ENCODE data around the gene PHF21A.

Gene PHF21A

DNA sequence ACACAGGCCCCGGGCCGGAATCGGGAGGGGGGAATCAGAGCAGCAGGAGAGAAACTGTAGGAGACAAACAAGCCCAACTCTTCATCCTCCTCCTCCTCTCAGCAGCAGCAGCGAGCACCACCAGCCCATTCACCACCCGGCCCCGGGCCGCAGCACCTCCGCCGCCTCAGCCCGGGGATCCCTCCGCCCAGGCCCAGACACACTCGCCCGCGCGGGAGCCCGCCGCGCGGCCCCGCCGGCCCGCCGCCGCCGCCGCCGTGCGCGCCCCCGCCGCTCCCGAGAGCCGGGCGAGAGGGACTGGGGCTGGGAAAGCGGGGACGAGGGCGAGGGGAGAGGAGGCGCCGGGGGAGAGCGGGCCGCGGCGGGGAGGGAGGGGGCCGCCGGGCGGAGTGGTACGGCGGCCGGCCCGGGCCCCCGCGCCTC lies at the start of gene PHF21A:
Gene PHF21A (minus strand): TSS at position 154 of the 423 bp plus-strand sequence. CDS start 37,235 bp downstream, outside the sequence.
- peak; percentile 66 for DNase-seq (ENCODE audit: low read depth)

DNA sequence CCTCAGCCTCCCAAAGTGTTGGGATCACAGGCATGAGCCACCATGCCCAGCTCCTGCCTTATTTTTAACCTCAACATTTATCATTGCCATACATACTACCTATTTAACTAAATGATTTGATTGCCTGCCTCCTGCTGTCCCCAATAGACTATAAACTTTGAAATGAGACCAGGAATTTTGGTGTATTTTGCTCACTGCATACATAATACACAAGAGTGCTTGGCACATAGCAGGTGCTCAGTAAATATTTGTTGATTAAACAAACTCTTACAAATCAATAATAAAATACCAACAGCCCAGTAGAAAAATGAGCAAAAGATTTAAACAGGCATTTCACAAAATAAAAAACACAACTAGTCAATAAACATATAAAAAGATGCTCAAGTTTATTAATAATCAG lies 49.5 kb upstream of the PHF21A start:
- DNase-seq (ENCODE audit: low read depth): no peak

DNA sequence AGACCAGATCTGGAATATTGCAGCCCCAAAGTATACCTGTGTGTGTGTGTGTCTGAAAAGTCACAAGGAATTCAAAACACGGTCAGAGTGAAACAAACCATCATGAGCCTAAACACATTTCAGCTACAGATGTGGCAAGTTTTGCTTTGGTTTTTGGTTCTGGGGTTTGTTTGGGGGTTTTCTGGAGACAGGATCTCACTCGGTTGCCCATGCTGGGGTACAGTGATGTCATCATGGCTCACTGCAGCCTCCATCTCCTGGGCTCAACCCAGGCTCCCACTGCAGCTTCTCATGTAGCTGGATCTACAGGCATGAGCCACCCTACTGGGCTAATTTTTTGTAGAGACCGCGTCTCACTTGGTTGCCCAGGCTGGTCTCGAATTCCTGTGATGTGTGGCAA lies 41.4 kb upstream of the PHF21A start:
- DNase-seq (ENCODE audit: low read depth): no peak

DNA sequence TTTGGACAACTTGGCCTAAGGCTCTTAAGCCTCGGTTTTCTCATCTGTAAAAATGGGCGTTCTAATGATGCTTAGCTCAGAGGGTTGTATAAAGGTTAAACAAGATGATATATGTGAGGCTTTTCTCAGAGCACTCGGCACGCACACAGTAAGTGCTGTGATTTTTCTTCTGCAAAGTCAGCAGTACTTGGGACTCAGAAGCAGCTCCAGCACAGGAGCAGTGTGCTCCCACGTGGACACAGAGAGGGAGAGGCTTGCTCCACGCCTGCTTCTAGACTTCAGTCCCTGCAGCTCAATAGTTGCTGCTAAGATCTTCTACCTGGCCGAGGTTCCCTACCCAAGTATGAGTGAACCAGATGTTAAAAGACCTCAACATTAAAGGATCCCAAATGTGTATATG lies 39.9 kb upstream of the PHF21A start:
- DNase-seq (ENCODE audit: low read depth): no peak

DNA sequence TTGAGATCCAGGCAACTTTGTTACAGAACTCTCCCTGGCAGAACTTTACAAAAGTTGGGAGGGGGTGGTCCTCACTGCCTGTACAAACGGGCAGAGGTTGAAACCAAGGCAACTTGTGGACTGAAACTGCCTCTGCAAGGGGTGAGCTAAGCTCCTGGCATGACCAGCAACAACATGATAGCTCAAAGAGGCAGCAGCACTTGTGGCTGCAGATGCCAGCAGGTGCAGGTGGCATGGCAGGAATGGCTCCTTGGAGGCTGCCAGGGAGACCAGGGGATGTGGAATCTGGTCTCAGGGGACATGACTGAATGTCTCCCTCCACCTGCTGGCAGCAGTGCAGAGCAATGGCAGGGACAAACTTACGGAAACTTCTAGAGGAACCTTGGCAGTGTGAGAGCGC lies 38.8 kb upstream of the PHF21A start:
- no peak for DNase-seq (ENCODE audit: low read depth)

DNA sequence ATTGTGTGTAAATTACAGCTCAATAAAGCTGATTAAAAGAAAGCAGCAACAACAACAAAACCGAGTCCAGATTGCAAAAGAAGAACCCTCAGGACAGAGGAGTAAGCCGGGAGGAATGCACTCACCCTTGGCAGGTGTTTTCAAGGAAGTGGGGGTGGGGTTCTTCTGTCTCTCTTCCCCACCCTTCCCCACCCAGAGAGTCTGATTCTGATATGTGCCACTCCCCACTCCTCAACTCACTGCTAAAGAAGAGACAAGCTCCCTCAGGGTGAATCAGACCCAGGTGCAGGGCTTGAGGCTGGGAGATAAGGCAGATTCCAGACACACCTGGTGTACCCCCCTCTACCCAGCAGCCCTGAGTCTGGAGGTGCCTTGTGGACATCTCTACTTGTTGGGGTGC lies 38.4 kb upstream of the PHF21A start:
- no peak for DNase-seq (ENCODE audit: low read depth)

DNA sequence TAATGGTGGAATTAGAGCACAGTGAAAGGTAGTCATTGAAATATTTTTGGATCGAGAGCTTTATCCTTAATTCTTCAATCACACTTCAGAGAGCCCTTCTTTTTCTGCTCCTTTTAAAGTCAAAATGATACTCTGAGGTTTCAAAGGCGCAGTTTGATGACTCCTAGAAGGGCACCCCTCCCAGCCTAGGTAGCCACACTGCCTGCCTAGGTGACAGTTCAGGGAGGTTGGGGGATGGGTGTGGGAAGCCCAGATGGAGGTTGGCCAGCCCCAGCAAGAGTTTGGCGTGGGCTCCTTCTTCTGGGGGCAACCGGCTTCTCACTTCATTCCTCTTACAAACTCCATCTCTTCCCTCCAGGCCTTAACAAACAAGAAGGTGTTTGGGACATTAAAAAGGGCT lies 28.6 kb upstream of the PHF21A start:
- DNase-seq (ENCODE audit: low read depth): no peak

DNA sequence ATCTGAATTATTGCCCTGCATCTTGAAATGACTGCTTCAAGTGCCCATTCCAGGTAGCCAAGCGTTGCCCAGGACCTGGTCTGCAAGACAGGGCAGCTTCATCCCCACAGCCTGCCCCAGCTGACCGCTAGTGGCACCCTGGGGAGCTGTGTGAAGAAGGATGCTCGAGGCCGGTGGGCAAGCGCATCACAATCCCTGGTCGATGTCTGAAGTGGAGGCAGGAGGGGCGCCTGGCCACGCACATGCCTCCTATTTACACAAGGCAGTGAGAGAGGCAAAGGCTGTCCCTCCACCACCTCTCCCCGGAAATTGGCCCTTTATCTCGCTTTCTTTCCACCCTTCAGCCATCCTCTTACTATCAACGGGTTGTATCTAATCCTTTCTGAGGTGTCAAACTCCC lies 28.1 kb upstream of the PHF21A start:
- no peak for DNase-seq (ENCODE audit: low read depth)

DNA sequence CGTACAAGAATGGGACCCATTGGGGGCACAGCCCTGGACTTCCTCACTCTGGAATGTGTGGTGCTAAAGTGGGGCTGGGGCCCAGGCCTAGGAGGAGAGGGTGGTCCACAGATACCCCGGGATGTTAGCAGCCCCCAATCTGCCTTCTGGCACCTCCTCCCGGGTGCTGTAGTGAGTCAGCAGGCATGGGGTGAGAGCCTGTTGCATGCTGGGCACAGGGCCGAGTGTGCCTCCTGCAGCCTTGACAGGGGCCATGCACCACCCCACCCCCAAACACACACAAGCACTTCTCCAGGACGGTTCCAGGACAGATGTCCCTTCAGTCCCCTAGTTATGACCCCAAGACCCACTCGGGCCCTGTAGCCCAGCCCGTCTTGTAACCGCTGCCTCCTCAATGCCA lies 23.5 kb upstream of the PHF21A start:
- no peak for DNase-seq (ENCODE audit: low read depth)

DNA sequence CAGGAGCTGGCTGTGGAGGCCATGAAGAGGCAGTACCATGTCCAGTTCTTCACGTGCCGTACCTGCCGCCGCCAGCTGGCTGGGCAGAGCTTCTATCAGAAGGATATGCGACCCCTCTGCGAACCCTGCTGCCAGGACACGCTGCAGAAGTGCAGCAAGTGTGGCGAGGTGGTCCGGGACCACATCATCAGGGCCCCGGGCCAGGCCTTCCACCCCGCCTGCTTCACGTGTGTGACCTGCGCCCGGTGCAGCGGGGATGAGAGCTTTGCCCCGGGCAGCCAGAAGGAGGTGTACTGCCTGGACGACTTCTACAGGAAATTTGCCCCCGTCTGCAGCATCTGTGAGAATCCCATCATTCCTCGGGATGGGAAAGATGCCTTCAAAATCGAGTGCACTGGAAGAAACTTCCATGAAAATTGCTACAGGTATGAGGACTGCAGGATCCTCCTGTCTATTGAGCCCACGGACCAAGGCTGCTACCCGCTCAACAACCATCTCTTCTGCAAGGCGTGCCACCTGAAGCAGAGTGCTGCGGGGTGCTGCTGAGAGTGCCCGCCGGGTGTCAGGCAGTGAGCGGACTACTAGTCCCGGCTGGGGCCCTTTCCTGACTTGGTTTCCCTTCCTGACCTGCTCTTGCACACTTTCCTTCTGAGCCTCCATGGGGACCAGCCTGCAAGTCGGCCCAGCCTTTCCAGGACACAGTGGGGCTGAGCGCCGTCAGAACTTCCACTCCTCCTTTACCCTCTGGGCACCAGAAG lies 22.0 kb upstream of the PHF21A start:
- no peak for DNase-seq (ENCODE audit: low read depth)

DNA sequence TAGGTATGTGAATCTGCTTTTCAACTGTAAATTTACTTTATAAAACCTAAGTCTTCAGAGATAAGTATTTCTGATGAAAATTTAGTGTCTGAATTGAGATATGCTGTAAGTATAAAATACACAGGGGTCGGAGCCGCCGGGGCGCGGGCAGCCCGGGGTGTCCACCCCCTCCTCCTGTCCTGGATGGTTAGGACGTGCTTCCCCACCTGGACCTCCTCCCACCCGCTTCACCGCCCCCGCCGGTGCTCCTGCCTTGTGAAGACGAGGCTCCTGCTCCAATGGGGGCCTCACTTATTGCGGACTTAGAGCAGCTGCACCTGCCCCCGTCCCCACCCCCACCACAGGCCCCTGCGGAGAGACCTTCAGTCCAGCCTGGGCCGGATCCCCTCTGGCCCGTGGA lies 21.3 kb upstream of the PHF21A start:
- no peak for DNase-seq (ENCODE audit: low read depth)

DNA sequence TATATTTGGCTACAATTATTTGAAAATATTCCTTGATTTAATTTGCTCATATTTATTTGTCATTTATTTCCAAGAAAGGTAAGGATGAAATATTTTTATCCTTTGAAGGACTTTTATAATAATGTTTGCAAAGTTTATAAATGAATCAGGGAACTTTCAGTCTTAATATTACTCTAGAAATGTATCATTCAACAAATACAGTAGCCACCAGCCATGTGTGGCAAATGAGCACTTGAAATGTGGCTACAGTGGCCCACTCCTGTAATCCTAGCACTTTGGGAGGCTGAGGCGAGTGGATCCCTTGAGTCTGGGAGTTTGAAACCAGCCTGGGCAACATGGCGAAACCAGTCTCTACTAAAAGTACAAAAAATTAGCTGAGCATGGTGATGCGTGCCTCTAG lies 20.3 kb upstream of the PHF21A start:
- DNase-seq (ENCODE audit: low read depth): no peak

DNA sequence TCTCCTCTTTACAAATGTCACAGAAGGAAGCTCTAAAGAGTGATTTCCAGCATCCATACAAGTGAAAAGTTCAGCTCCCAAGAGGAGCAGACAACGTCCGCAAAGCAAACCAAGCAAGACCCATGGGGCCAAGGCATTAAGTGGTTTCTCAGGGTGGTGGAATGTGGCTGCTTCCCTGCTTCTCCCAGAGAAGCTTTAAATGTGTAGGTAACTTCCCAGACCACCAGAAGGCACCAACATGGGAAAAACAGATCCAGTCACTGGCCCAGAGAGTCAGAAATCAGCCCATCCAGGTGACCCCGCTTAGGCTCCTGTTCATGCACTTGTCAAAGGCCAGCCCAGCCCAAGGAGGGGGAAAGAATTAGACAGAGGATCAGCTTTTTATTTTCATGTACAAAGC lies 13.3 kb upstream of the PHF21A start:
- no peak for DNase-seq (ENCODE audit: low read depth)

DNA sequence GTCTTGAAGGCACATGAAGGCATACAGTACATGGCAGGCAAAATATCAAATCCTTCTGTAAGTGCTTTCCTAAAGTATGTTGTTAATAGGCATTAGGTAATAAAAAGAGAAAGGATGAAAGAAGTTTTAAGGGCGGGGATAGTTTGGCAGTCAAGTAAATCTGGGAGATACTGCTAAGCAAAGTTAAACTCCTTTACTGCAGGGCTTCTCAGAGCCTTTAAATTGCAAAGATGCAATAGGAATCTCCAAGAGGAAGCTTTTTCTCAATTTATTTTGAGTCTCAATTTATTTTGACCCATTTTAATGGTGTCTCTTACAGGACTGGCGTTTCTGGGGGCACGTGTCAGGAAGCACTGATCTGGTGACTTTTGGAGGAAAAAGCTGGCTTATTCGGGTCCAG lies 12.8 kb upstream of the PHF21A start:
- DNase-seq (ENCODE audit: low read depth): no peak

DNA sequence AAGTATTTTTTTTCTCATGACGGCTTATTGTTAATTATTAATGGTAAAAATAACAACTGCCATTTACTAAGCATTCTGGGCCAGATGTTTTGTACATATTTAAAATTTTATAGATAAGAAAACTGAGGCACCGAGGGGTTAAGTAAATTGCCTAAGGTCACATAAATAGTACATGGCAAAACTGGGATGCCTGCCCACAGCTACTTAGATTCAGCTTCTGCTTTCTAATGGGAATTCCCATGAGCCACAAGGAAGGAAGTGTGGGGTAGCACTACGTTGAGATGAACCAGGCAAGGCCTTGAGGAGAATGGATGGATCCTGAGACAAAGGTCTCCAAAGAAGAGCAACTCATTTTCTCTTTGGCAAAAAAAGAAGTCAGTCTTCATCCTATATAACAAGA lies 11.9 kb upstream of the PHF21A start:
- DNase-seq (ENCODE audit: low read depth): no peak

DNA sequence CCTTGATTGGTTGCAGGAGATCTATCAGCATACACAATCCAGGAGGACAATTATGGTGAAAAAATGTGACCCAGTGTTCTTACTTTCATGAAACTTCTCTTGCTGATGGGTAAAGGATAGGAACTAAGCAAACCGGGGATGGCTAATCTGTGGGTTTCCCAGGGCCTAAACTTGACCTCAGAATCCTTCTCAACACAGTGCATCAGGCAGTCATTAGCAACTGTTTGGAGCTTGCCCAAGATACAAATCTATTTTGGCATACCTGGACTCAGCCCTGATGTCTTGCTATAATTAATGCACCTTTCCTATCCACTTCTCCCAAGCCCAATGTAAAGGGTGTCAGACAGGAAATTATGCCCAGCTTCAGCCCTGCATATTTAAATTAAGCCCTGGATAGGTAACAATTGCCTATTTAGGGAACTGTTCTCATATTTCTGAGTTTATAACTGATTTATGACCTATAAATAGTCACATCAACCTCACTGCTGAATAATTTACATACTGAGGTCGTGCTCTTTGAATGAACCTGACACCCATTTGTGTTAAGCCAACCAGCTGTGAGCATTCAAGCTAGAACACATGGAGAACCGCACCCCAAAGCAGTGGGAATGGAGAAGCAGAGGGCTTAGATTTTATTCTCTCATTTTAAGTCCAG lies 9.2 kb upstream of the PHF21A start:
- DNase-seq (ENCODE audit: low read depth): no peak

DNA sequence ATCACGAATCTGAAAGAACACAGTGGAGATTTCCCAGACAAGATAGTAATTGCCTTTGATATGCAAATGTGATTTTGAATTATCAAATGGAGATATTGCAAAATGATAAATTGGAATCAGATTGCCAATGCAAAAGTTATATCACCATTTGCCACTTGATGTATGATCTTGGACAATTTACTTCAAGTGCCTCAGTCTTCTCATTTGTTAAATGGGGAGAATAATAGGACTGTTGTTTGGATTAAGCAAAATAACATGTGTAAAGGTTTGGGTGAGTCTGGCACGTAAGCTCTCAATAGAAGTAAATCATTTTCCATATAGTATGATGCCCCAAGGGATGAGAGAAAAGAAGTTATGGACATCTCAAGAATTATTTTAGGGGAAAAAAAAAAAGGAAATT lies 7.9 kb upstream of the PHF21A start:
- no peak for DNase-seq (ENCODE audit: low read depth)

DNA sequence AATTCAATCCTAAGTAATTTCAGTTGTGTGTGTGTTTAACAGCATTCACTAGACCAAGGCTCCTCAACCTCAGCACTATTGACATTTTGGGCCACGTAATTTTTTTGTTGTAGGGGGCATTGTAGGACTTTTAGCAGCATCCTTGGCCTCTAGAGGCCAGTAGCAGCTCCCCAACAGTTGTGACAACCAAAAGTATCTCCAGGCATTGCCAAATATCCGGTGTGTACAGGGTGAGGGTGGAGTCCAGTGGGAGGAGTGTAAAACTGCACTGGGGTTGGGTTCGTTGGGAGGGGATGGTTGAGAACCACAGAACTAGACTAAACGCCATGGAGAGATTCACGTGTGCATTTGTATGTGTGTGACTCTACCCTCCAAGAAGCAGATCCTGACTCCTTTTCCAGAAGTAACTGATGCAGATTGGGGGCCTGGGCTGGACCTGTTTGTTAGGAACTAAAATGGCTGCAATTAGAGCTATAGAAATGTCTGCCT lies 5.9 kb upstream of the PHF21A start:
- peak; percentile 10 for DNase-seq (ENCODE audit: low read depth)

DNA sequence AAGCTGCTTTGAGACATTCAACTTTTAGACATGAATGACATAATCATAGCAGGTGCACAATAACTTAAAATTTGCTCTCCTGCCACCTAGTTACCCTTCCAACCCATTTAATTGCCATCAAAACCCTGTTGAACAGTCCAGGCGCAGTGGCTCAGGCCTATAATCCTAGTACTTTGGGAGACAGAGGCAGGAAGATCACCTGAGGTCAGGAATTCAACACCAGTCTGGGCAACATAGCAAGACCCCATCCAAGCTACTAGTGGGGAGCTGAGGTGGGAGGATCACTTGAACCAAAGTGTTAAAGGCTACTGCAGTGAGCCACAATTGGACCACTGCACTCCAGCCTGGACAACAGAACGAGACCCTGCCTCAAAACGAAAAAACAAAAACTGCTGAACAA lies 4.0 kb upstream of the PHF21A start:
- DNase-seq (ENCODE audit: low read depth): no peak

DNA sequence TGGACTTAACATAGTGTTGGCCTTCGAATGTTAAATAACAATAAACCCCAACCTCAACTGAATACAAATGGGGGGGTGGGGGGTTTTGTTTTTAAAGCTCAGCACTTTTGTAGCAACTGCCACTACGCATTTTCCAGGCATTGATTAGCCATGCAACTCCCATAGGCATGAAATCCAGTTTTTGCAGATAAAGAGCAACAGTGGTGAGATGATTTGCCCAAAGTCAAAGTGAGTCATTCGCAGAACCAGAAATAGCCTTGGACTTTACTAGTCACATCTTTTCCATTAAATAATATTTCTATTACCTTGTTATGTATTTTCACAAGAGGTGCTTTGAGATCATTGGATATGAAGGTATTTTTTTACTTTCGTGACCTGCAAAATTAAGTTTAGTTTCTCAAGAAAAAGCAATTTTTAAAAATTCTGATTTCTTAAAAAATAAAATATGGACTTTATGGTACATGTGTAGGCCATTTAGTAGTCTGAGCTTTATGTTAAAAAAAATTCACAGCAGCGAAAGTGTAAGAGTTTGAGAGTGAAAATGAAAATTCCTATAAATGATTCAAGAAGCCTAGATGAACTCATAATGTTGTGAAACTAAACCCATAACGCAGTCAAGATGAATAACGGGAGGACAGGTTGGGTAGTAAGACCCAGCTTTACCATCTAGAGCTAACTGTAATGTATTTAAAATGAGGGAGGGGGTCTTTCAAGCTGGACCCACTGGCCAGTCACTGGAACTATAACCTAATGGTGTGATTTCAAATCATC lies 1.9 kb upstream of the PHF21A start:
- no peak for DNase-seq (ENCODE audit: low read depth)

DNA sequence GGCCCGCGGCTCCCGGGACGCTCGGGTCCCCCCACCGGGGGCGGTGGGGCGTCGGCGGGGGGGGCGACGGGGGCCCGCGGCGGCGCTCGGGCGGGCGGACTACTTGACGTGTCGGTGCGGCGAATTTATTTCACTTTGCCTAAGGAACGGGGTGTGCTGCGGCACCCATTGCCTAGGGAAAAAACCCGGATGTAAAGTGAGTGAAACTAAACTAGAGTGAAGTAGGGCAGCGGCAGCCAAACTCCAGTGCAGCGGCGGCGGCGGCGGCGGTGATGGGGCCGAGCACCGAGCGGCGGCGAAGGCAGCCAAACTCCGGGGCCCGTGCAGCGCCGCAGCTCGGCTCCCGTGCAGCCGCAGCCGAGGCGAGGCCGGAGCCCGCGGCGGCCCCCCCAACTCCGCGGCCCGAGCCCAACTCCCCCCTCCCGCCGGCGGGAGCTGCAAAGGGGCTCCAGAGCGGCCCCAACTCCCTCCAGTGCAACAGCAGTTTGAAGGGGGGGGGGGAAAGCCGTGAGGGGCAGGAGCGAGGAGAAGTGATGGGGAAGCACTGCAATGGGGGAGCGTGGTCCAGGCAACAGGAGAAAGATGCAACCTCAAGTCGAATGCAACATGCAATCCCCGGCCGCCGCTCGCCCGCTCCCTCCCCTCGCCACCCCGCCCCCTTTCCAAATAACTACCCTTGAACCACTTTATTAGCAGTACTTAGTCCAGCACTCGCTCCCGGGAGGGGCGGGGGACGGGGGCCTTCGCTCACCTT lies 647 bp upstream of the PHF21A start:
- DNase-seq (ENCODE audit: low read depth): peak; percentile 49
